Measurements from ENCODE around the gene IL10RB.

- TF ChIP-seq, protein P1, sequence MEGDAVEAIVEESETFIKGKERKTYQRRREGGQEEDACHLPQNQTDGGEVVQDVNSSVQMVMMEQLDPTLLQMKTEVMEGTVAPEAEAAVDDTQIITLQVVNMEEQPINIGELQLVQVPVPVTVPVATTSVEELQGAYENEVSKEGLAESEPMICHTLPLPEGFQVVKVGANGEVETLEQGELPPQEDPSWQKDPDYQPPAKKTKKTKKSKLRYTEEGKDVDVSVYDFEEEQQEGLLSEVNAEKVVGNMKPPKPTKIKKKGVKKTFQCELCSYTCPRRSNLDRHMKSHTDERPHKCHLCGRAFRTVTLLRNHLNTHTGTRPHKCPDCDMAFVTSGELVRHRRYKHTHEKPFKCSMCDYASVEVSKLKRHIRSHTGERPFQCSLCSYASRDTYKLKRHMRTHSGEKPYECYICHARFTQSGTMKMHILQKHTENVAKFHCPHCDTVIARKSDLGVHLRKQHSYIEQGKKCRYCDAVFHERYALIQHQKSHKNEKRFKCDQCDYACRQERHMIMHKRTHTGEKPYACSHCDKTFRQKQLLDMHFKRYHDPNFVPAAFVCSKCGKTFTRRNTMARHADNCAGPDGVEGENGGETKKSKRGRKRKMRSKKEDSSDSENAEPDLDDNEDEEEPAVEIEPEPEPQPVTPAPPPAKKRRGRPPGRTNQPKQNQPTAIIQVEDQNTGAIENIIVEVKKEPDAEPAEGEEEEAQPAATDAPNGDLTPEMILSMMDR (conservative IDR thresholded peaks at IDR 0.05 in 1 of 2, IDR thresholded peaks at IDR 0.05 in 1 of 2; ENCODE audit: extremely low read depth in 1 of 2, insufficient read depth in 1 of 2, low read depth in 1 of 2, low read length in 2 of 2): no peak
- no peak for TF ChIP-seq EZH2 (IDR thresholded peaks at IDR 0.05; ENCODE audit: borderline replicate concordance, low read length)
Observed at GRCh38 chr21:33246963-33247362, 19.2 kb upstream of the IL10RB start.

All from mammary epithelial cell (primary cell).